Stimulated activated naive CD8-positive, alpha-beta T cell treated with anti-CD3 and anti-CD28 coated beads, Interleukin-15, amount 100 ng/mL, for 72 hours (primary cell): ENCODE results near the gene CELSR3.

Experiments
- ATAC-seq: fragments of 150-1000 bp; cut with Tn5 transposase; 2 replicates; pipeline ENCODE4 v1.10.0; 2021; ENCODE audit warnings: mild to moderate bottlenecking, moderate library complexity
- DNase-seq, 2 donors: peaks; one replicate each; pipeline ENCODE4 v3.0.0; 2021 to 2022
- H3K27ac Mint-ChIP-seq, 2 donors: one replicate each; pipeline ENCODE4 v1.8.0; 2022; ENCODE audit warnings: mild to moderate bottlenecking in 2 of 2, mixed read lengths in 2 of 2, moderate library complexity in 2 of 2
- H3K27me3 Mint-ChIP-seq: one replicate; pipeline ENCODE4 v1.8.0; 2022; ENCODE audit warnings: mixed read lengths
- H3K4me1 Mint-ChIP-seq: one replicate; pipeline ENCODE4 v1.8.0; 2022; ENCODE audit warnings: mild to moderate bottlenecking, mixed read lengths
- H3K4me3 Mint-ChIP-seq, 2 donors: one replicate each; pipeline ENCODE4 v1.8.0; 2022; ENCODE audit warnings: mild to moderate bottlenecking in 2 of 2, mixed read lengths in 2 of 2, moderate library complexity in 1 of 2
- H3K9me3 Mint-ChIP-seq, 2 donors: one replicate each; pipeline ENCODE4 v1.8.0; 2022; ENCODE audit warnings: mixed read lengths in 2 of 2

CELSR3 gene

GRCh38 chr3:48614044-48614443 lies 48.6 kb downstream of the CELSR3 start:
- ATAC-seq = peak; percentile 52
- peaks cover 7 to 10% of the 10 kb centered on the region in 2 donors for H3K9me3 Mint-ChIP-seq
- H3K27me3 Mint-ChIP-seq = no peaks in the 10 kb centered on the region
- peaks cover 17% of the 10 kb centered on the region for H3K4me1 Mint-ChIP-seq
- peak overlapping the region; percentile 9 to 16 for H3K4me3 Mint-ChIP-seq
- no peak for DNase-seq
- H3K27ac Mint-ChIP-seq = peak overlapping the region; percentile 70 to 96

GRCh38 chr3:48612309-48612708 lies 50.4 kb downstream of the CELSR3 start:
- Mint-ChIP-seq H3K4me3 (no peak overlapping the region), H3K27ac (peak overlapping the region in 1 of 2 donors; percentile 64)

GRCh38 chr3:48609088-48610005 lies 53.3 kb downstream of the CELSR3 start, which contains the start of gene UQCRC1:
Gene UQCRC1, minus strand, starts transcription at chr3:48609646. Its CDS starts 26 bp downstream, at chr3:48609620.
- Mint-ChIP-seq H3K27me3 (no peaks in the 10 kb centered on the region), H3K9me3 (no peaks in the 10 kb centered on the region), H3K4me3 (peak within 1 kb of the TSS; percentile 97 to 99), H3K27ac (peak within 1 kb of the TSS; percentile 99), H3K4me1 (peaks cover 26% of the 10 kb centered on the region)
- peak; percentile 99 for ATAC-seq
- peak; percentile 93 to 95 for DNase-seq

More at GRCh38 chr3:48612309-48612708, 50.4 kb downstream of the CELSR3 start:
- Mint-ChIP-seq H3K9me3 (peaks cover 3 to 6% of the 10 kb centered on the region in 2 donors), H3K27me3 (no peaks in the 10 kb centered on the region), H3K4me1 (peaks cover 29% of the 10 kb centered on the region)
- no peak for DNase-seq
- no peak for ATAC-seq

- no peak for DNase-seq
- H3K27ac Mint-ChIP-seq = no peak overlapping the region
- no peaks in the 10 kb centered on the region for H3K9me3 Mint-ChIP-seq
- no peak overlapping the region for H3K4me3 Mint-ChIP-seq
- no peak for ATAC-seq
- no peaks in the 10 kb centered on the region for H3K27me3 Mint-ChIP-seq
- peaks cover 16% of the 10 kb centered on the region for H3K4me1 Mint-ChIP-seq
Measured at GRCh38 chr3:48607519-48607918, 55.2 kb downstream of the CELSR3 start.

GRCh38 chr3:48601622-48601994 lies 61.1 kb downstream of the CELSR3 start:
- Mint-ChIP-seq H3K9me3 (no peaks in the 10 kb centered on the region), H3K27me3 (no peaks in the 10 kb centered on the region), H3K4me3 (no peak overlapping the region), H3K27ac (no peak overlapping the region), H3K4me1 (peaks cover 5% of the 10 kb centered on the region)
- ATAC-seq = no peak
- no peak for DNase-seq

- H3K9me3 Mint-ChIP-seq = no peaks in the 10 kb centered on the region
- ATAC-seq = no peak
- H3K4me1 Mint-ChIP-seq = peaks cover 7% of the 10 kb centered on the region
Measured at GRCh38 chr3:48600711-48601621, 61.7 kb downstream of the CELSR3 start.

GRCh38 chr3:48599509-48600285 lies 63.0 kb downstream of the CELSR3 start:
- Mint-ChIP-seq H3K27me3 (peaks cover 18% of the 10 kb centered on the region), H3K27ac (no peak overlapping the region), H3K4me3 (no peak overlapping the region), H3K9me3 (no peaks in the 10 kb centered on the region), H3K4me1 (peaks cover 11% of the 10 kb centered on the region)
- no peak for ATAC-seq
- no peak for DNase-seq

More at GRCh38 chr3:48600711-48601621, 61.7 kb downstream of the CELSR3 start:
- H3K4me3 Mint-ChIP-seq = no peak overlapping the region
- H3K27ac Mint-ChIP-seq = no peak overlapping the region
- DNase-seq = no peak
- H3K27me3 Mint-ChIP-seq = peaks cover 5% of the 10 kb centered on the region

GRCh38 chr3:48599077-48599501 lies 63.6 kb downstream of the CELSR3 start:
- H3K4me3 Mint-ChIP-seq = no peak overlapping the region
- H3K4me1 Mint-ChIP-seq = peaks cover 17% of the 10 kb centered on the region
- no peak for ATAC-seq
- no peaks in the 10 kb centered on the region for H3K9me3 Mint-ChIP-seq
- H3K27me3 Mint-ChIP-seq = peaks cover 24% of the 10 kb centered on the region
- DNase-seq = no peak
- no peak overlapping the region for H3K27ac Mint-ChIP-seq

GRCh38 chr3:48598323-48599076 lies 64.2 kb downstream of the CELSR3 start:
- peaks cover 30% of the 10 kb centered on the region for H3K27me3 Mint-ChIP-seq
- ATAC-seq (no peak), DNase-seq (no peak)
- no peak overlapping the region for H3K27ac Mint-ChIP-seq
- H3K4me1 Mint-ChIP-seq = peaks cover 17% of the 10 kb centered on the region
- no peaks in the 10 kb centered on the region for H3K9me3 Mint-ChIP-seq
- no peak overlapping the region for H3K4me3 Mint-ChIP-seq

- peaks cover 41% of the 10 kb centered on the region for H3K27me3 Mint-ChIP-seq
- peaks cover 17% of the 10 kb centered on the region for H3K4me1 Mint-ChIP-seq
- ATAC-seq = no peak
- no peak for DNase-seq
- no peak overlapping the region for H3K4me3 Mint-ChIP-seq
- H3K9me3 Mint-ChIP-seq = no peaks in the 10 kb centered on the region
- no peak overlapping the region for H3K27ac Mint-ChIP-seq
Measured at GRCh38 chr3:48597408-48597800, 65.3 kb downstream of the CELSR3 start.

- Mint-ChIP-seq H3K4me1 (peaks cover 17% of the 10 kb centered on the region), H3K27me3 (peaks cover 47% of the 10 kb centered on the region), H3K9me3 (no peaks in the 10 kb centered on the region), H3K27ac (peak overlapping the region in 1 of 2 donors; percentile 21), H3K4me3 (no peak overlapping the region)
- peak; percentile 9 for ATAC-seq
- no peak for DNase-seq
Measured at GRCh38 chr3:48596676-48597407, 65.8 kb downstream of the CELSR3 start.

GRCh38 chr3:48596157-48596556 lies 66.5 kb downstream of the CELSR3 start:
- DNase-seq (no peak), ATAC-seq (no peak)
- peak overlapping the region in 1 of 2 donors; percentile 38 for H3K4me3 Mint-ChIP-seq
- peaks cover 17% of the 10 kb centered on the region for H3K4me1 Mint-ChIP-seq
- peaks cover 52% of the 10 kb centered on the region for H3K27me3 Mint-ChIP-seq
- H3K27ac Mint-ChIP-seq = peak overlapping the region in 1 of 2 donors; percentile 21
- H3K9me3 Mint-ChIP-seq = no peaks in the 10 kb centered on the region

GRCh38 chr3:48595526-48596121 lies 67.1 kb downstream of the CELSR3 start:
- Mint-ChIP-seq H3K27me3 (peaks cover 57% of the 10 kb centered on the region), H3K27ac (peak overlapping the region in 1 of 2 donors; percentile 21), H3K4me3 (peak overlapping the region in 1 of 2 donors; percentile 62), H3K4me1 (peaks cover 17% of the 10 kb centered on the region), H3K9me3 (no peaks in the 10 kb centered on the region)
- peak; percentile 6 for ATAC-seq
- no peak for DNase-seq
